ENCODE data around the gene RDH16.

GRCh38 chr12:56996793-56997545, 39.6 kb upstream of the RDH16 start:
- TF ChIP-seq REST (IDR thresholded peaks at IDR 0.05; ENCODE audit: low read depth): no peak
- no peak for TF ChIP-seq NFIC (IDR thresholded peaks at IDR 0.05)
- no peak for TF ChIP-seq CREB1 (IDR thresholded peaks at IDR 0.05; ENCODE audit: low read depth)
- no peak for TF ChIP-seq FOXM1 (IDR thresholded peaks at IDR 0.05; ENCODE audit: borderline replicate concordance, low read depth)
- no peak for TF ChIP-seq USF1 (IDR thresholded peaks at IDR 0.05)
- no peak for TF ChIP-seq EGR1 (IDR thresholded peaks at IDR 0.05)
